Tibial nerve (tissue), 4 donors: ENCODE data around the gene FANK1.

ENCODE experiments used
- EP300 ChIP-seq, 2 donors: sonication (generic); formaldehyde crosslinking; IDR thresholded peaks; one replicate each; pipeline ENCODE4 v1.6.1; 2017; ENCODE audit warnings: antibody characterized with exemption in 2 of 2, mild to moderate bottlenecking in 1 of 2
- POLR2A ChIP-seq, 2 donors: fragments of 450-650 bp; IDR thresholded peaks; one replicate each; pipeline ENCODE4 v1.6.1; 2017; ENCODE audit warnings: antibody characterized with exemption in 2 of 2, mild to moderate bottlenecking in 2 of 2, moderate library complexity in 2 of 2
- TF ChIP-seq, protein P1 (sequence below), 5 experiments: fragments of 200-600 bp in 3 of 5; fragments of 450-650 bp in 2 of 5; sonication (generic) in 3 of 5; IDR thresholded peaks; one replicate each; pipeline ENCODE4 v1.5.1; 2016 to 2019; ENCODE audit warnings: antibody characterized with exemption in 5 of 5, mild to moderate bottlenecking in 3 of 5, moderate library complexity in 2 of 5

DNA sequence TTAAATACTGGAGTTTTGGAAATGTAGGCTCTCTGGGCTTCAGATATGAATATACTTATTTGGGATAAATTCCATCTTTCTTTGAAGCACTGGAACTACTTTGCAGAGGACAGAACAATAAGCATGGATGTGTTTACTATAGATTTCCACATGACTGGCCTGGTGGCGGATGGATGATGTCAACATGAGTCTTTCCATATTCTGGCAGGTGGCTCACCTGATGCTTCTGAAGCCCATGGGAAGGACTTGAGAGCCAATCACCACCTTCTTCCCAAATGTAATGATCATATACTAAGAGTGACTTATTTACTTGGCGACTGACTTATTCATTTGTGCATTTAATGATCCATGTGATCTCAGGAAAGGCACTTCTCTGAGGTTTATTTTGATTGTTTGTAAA lies 110.5 kb downstream of the FANK1 start:
- TF ChIP-seq, protein P1, sequence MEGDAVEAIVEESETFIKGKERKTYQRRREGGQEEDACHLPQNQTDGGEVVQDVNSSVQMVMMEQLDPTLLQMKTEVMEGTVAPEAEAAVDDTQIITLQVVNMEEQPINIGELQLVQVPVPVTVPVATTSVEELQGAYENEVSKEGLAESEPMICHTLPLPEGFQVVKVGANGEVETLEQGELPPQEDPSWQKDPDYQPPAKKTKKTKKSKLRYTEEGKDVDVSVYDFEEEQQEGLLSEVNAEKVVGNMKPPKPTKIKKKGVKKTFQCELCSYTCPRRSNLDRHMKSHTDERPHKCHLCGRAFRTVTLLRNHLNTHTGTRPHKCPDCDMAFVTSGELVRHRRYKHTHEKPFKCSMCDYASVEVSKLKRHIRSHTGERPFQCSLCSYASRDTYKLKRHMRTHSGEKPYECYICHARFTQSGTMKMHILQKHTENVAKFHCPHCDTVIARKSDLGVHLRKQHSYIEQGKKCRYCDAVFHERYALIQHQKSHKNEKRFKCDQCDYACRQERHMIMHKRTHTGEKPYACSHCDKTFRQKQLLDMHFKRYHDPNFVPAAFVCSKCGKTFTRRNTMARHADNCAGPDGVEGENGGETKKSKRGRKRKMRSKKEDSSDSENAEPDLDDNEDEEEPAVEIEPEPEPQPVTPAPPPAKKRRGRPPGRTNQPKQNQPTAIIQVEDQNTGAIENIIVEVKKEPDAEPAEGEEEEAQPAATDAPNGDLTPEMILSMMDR (IDR thresholded peaks at IDR 0.05), result no peak
- TF ChIP-seq POLR2A (IDR thresholded peaks at IDR 0.05), result no peak
- TF ChIP-seq EP300 (IDR thresholded peaks at IDR 0.05), result no peak
